Ascending aorta (tissue), 2 donors: ENCODE measurements around the gene RAD51B. TPM values are rescaled to one million over a fixed set of nuclear protein-coding genes. Genes with fewer than 3 reads are reported as not detected.

ENCODE experiments used
- DNase-seq, 2 donors: peaks; one replicate each; pipeline ENCODE4 v3.0.0-alpha.2; 2019; ENCODE audit warnings: low spot score in 2 of 2
- H3K27ac ChIP-seq, 2 donors: fragments of 200-600 bp; sonication (generic); one replicate each; pipeline ENCODE4 v1.5.1; 2016 to 2017; ENCODE audit warnings: mild to moderate bottlenecking in 1 of 2
- H3K27me3 ChIP-seq: fragments of 200-600 bp; sonication (generic); one replicate; pipeline ENCODE4 v1.5.1; 2017
- H3K36me3 ChIP-seq, 2 donors: fragments of 200-600 bp; sonication (generic); one replicate each; pipeline ENCODE4 v1.5.1; 2016
- H3K4me1 ChIP-seq, 2 donors: fragments of 200-600 bp; sonication (generic); one replicate each; pipeline ENCODE4 v1.5.1; 2016 to 2017; ENCODE audit warnings: mild to moderate bottlenecking in 1 of 2
- H3K4me3 ChIP-seq, 2 donors: fragments of 200-600 bp; sonication (generic); one replicate each; pipeline ENCODE4 v1.5.1; 2016 to 2017; ENCODE audit warnings: mild to moderate bottlenecking in 1 of 2
- H3K9me3 ChIP-seq, 2 donors: fragments of 200-600 bp; sonication (generic); one replicate each; pipeline ENCODE4 v1.5.1; 2016
- intact Hi-C: fragments of 100-400 bp; cut with DNase I; formaldehyde crosslinking; loops from one replicate; pipeline ENCODE4 v1.15.1; 2023
- total RNA-seq: library from RNA; depleted of rRNA; stranded (reverse); fragments of >200 nt; gene quantifications from one replicate; pipeline ENCODE4 v1.1.0, GENCODE V29; 2016
- TF ChIP-seq, protein P1 (sequence below), 3 experiments: fragments of 200-600 bp in 2 of 3; fragments of 450-650 bp in 1 of 3; sonication (generic) in 2 of 3; IDR thresholded peaks; one replicate each; pipeline ENCODE4 v1.5.1; 2016 to 2019; ENCODE audit warnings: antibody characterized with exemption in 3 of 3, mild to moderate bottlenecking in 1 of 3, moderate library complexity in 1 of 3

RAD51B gene
- total RNA-seq, 1 donor from 2014 or later: not detected

GRCh38 chr14:68523989-68524725 is 704.6 kb downstream of the RAD51B start:
- intact Hi-C loops: loop anchor here (2.0 to 5.0 kb wide), 3 partner anchors 263 to 582 kb away; no protein-coding TSS in a partner anchor
- H3K27ac ChIP-seq: peak overlapping the region; percentile 77 to 78
- TF ChIP-seq, protein P1, sequence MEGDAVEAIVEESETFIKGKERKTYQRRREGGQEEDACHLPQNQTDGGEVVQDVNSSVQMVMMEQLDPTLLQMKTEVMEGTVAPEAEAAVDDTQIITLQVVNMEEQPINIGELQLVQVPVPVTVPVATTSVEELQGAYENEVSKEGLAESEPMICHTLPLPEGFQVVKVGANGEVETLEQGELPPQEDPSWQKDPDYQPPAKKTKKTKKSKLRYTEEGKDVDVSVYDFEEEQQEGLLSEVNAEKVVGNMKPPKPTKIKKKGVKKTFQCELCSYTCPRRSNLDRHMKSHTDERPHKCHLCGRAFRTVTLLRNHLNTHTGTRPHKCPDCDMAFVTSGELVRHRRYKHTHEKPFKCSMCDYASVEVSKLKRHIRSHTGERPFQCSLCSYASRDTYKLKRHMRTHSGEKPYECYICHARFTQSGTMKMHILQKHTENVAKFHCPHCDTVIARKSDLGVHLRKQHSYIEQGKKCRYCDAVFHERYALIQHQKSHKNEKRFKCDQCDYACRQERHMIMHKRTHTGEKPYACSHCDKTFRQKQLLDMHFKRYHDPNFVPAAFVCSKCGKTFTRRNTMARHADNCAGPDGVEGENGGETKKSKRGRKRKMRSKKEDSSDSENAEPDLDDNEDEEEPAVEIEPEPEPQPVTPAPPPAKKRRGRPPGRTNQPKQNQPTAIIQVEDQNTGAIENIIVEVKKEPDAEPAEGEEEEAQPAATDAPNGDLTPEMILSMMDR (IDR thresholded peaks at IDR 0.05): peak in 2 of 3 experiments; percentile 55 to 61

DNA sequence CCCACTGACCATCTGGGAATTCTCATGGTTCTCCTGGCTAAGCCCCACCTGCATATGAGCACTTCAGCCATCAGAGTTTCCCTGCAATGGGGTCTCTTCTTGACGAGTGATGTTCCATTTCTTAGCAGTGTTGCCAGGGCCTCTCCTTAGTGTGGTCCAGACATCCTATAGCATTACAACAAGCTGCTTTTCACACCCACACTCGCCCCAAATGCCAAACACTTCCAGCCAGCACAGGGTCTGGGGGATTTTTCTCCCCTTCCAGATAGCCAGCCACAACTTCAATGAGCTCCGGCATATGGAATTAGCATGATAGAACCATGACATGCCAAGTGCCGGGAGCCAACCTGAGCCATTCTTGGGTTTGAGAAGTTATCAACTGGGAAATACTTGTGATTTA is 705.9 kb downstream of the RAD51B start:
- H3K9me3 ChIP-seq: peaks cover 0 to 13% of the 10 kb centered on the region in 2 donors
- peaks cover 20 to 52% of the 10 kb centered on the region in 2 donors for H3K4me1 ChIP-seq
- H3K4me3 ChIP-seq: no peak overlapping the region
- peak overlapping the region in 1 of 2 donors; percentile 90 for H3K27ac ChIP-seq
- no peaks in the 10 kb centered on the region for H3K27me3 ChIP-seq
- intact Hi-C loops: loop anchor here (5.0 kb wide), 1 partner anchor 157 kb away; no protein-coding TSS in a partner anchor
- TF ChIP-seq, protein P1 (IDR thresholded peaks at IDR 0.05): no peak
- no peaks in the 10 kb centered on the region for H3K36me3 ChIP-seq
- DNase-seq: no peak

More at GRCh38 chr14:68523989-68524725, 704.6 kb downstream of the RAD51B start:
- no peaks in the 10 kb centered on the region for H3K27me3 ChIP-seq
- no peaks in the 10 kb centered on the region for H3K36me3 ChIP-seq
- DNase-seq: no peak
- peaks cover 0 to under 1% of the 10 kb centered on the region in 2 donors for H3K9me3 ChIP-seq
- no peak overlapping the region for H3K4me3 ChIP-seq
- peaks cover 21 to 57% of the 10 kb centered on the region in 2 donors for H3K4me1 ChIP-seq

GRCh38 chr14:68526512-68527091 is 707.0 kb downstream of the RAD51B start:
- Histone ChIP-seq H3K27ac (peak overlapping the region; percentile 85 to 90), H3K27me3 (no peaks in the 10 kb centered on the region), H3K36me3 (no peaks in the 10 kb centered on the region), H3K4me3 (peak overlapping the region in 1 of 2 donors; percentile 14), H3K4me1 (peaks cover 20 to 52% of the 10 kb centered on the region in 2 donors), H3K9me3 (peaks cover 0 to 24% of the 10 kb centered on the region in 2 donors)
- TF ChIP-seq, protein P1 (IDR thresholded peaks at IDR 0.05): no peak
- intact Hi-C loops: loop anchor here (2.0 to 5.0 kb wide), 2 partner anchors 20 to 156 kb away; no protein-coding TSS in a partner anchor
- peak; percentile 52 to 81 for DNase-seq

GRCh38 chr14:68527329-68527851 is 707.8 kb downstream of the RAD51B start:
- Histone ChIP-seq H3K9me3 (peaks cover 0 to 27% of the 10 kb centered on the region in 2 donors), H3K27ac (peak overlapping the region; percentile 85 to 90), H3K4me3 (no peak overlapping the region), H3K27me3 (no peaks in the 10 kb centered on the region), H3K4me1 (peaks cover 18 to 48% of the 10 kb centered on the region in 2 donors), H3K36me3 (no peaks in the 10 kb centered on the region)
- intact Hi-C loops: loop anchor here (2.0 to 5.0 kb wide), 2 partner anchors 19 to 155 kb away; no protein-coding TSS in a partner anchor
- no peak for DNase-seq
- TF ChIP-seq, protein P1 (IDR thresholded peaks at IDR 0.05): no peak

DNA sequence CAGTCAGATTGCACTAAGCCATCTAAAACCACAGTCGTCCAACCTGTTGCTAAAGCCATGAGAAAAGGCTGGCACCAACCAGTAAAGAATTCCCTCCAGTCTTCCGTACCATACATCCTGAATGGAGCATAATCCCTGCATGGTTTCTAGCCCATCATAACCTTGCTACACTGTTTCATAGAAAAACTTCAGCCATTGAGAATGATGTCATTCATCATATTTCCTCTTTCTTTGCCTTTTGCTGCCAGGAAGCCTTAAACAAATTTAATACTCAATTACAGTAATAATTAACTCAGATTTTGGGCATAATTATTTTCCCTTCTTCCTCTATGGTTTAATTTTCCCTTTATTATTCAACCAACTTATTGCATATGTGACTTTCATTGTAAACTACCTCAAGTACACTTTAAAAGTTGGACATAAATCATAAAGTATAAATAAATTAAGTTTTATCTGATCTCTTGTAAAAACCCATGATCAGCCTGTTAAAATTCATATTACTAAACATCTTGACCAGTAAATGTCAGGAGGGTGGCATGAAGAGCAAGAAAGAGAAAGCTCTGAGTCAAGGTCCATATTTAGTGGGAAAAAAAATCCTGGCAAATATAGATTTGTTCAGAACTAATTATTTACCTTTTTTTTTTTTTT is 708.6 kb downstream of the RAD51B start:
- H3K36me3 ChIP-seq: no peaks in the 10 kb centered on the region
- H3K27me3 ChIP-seq: no peaks in the 10 kb centered on the region
- TF ChIP-seq, protein P1 (IDR thresholded peaks at IDR 0.05): no peak
- DNase-seq: no peak
- peaks cover 10 to 41% of the 10 kb centered on the region in 2 donors for H3K4me1 ChIP-seq
- H3K4me3 ChIP-seq: no peak overlapping the region
- intact Hi-C loops: loop anchor here (5.0 kb wide), 1 partner anchor 154 kb away; no protein-coding TSS in a partner anchor
- peaks cover 0 to 27% of the 10 kb centered on the region in 2 donors for H3K9me3 ChIP-seq
- peak overlapping the region; percentile 85 to 90 for H3K27ac ChIP-seq
